ENCODE data around the gene RIN2.

- TF ChIP-seq, protein P1, sequence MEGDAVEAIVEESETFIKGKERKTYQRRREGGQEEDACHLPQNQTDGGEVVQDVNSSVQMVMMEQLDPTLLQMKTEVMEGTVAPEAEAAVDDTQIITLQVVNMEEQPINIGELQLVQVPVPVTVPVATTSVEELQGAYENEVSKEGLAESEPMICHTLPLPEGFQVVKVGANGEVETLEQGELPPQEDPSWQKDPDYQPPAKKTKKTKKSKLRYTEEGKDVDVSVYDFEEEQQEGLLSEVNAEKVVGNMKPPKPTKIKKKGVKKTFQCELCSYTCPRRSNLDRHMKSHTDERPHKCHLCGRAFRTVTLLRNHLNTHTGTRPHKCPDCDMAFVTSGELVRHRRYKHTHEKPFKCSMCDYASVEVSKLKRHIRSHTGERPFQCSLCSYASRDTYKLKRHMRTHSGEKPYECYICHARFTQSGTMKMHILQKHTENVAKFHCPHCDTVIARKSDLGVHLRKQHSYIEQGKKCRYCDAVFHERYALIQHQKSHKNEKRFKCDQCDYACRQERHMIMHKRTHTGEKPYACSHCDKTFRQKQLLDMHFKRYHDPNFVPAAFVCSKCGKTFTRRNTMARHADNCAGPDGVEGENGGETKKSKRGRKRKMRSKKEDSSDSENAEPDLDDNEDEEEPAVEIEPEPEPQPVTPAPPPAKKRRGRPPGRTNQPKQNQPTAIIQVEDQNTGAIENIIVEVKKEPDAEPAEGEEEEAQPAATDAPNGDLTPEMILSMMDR (IDR thresholded peaks at IDR 0.05; ENCODE audit: insufficient read depth, low read length, poor library complexity, severe bottlenecking) = no peak
- no peak for TF ChIP-seq EZH2phosphoT487 (conservative IDR thresholded peaks at IDR 0.05; ENCODE audit: low read length)
Measured at GRCh38 chr20:19714579-19714840, 43.5 kb upstream of the RIN2 start.
